KOPT-K1 (cell line): Measurements from ENCODE around the gene SLC37A2.
"Not testable (repeated sequence)": the region's sequence is repeated elsewhere in the genome, so short reads cannot be mapped to it uniquely, and the experiment has no call there.

Source experiments
- H3K27ac ChIP-seq: fragments of 200-600 bp; sonication (generic); 2 replicates; pipeline ENCODE4 v1.5.1; 2016; ENCODE audit warnings: antibody characterized with exemption, mild to moderate bottlenecking, low read depth, low read length; ENCODE audit not compliant: poor library complexity, severe bottlenecking
- H3K36me3 ChIP-seq: fragments of 200-600 bp; sonication (generic); 2 replicates; pipeline ENCODE4 v1.5.1; 2017; ENCODE audit warnings: antibody characterized with exemption, mild to moderate bottlenecking, low read length, moderate library complexity; ENCODE audit not compliant: insufficient read depth
- H3K9me3 ChIP-seq: fragments of 200-600 bp; sonication (generic); 2 replicates; pipeline ENCODE4 v1.5.1; 2017; ENCODE audit warnings: antibody characterized with exemption, low read length, mild to moderate bottlenecking; ENCODE audit not compliant: insufficient read depth, poor library complexity, severe bottlenecking

Gene SLC37A2

DNA sequence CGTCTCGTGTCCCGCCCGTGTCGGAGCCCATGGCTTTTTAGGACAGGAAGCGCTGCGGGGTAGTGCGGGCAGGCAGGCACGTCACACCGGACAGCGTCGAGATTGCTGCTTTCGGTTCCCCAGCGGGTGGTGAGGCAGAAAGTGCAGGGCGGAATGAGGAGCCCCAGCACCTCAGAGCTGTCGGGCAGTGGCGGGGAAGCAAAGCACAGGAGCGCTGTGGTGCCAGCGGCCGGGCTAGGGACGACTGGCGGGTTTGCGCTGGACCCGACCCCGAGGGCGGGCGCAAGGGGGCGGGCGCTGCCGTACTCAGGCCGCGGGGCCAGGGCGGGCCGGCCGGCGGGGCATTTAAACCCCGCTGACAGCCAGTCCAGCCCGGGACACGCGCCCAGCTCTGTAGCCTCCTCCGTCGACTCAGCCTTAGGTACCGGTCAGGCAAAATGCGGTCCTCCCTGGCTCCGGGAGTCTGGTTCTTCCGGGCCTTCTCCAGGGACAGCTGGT, at the start of gene SLC37A2:
SLC37A2 (plus strand) TSS at position 375 of the 498 bp plus-strand sequence; CDS start at position 438, 63 bp downstream.
- Histone ChIP-seq H3K9me3 (no peaks in the 10 kb centered on the region), H3K27ac (no peak within 1 kb of the TSS), H3K36me3 (no peaks in the 10 kb centered on the region)

GRCh38 chr11:125016413-125016812, 46.7 kb upstream of the SLC37A2 start:
- H3K27ac ChIP-seq: no peak overlapping the region
- peaks cover 12% of the 10 kb centered on the region for H3K36me3 ChIP-seq
- H3K9me3 ChIP-seq: peaks cover 13% of the 10 kb centered on the region

DNA sequence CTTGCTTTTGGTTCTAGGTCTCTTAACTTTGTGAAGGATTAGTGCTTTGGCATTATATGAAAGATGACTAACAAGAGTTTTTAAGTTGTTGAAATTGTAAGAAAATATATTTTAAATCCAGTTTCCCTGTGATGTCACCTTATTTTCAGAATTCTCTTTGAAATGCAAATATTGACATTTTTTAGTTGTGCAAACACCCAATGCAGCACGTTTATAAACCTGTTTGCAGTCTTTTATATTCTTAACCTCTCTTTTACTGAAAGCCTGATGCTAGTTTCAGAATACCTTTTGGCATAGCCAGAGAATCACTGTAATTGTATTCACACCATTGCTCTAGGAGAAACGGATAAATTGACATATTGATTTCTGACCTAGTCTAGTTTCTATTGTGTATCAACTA, 42.8 kb upstream of the SLC37A2 start:
- Histone ChIP-seq H3K36me3 (no peaks in the 10 kb centered on the region; the same call in 1 of the 2 replicates), H3K27ac (no peak overlapping the region), H3K9me3 (no peaks in the 10 kb centered on the region)

- H3K27ac ChIP-seq: no peak overlapping the region
- no peaks in the 10 kb centered on the region for H3K9me3 ChIP-seq
- no peaks in the 10 kb centered on the region for H3K36me3 ChIP-seq
Observed at GRCh38 chr11:125022551-125022950, 40.6 kb upstream of the SLC37A2 start.

GRCh38 chr11:125025968-125026367, 37.1 kb upstream of the SLC37A2 start:
- Histone ChIP-seq H3K9me3 (no peaks in the 10 kb centered on the region), H3K36me3 (peaks cover 6% of the 10 kb centered on the region; the same call in 1 of the 2 replicates), H3K27ac (no peak overlapping the region)

DNA sequence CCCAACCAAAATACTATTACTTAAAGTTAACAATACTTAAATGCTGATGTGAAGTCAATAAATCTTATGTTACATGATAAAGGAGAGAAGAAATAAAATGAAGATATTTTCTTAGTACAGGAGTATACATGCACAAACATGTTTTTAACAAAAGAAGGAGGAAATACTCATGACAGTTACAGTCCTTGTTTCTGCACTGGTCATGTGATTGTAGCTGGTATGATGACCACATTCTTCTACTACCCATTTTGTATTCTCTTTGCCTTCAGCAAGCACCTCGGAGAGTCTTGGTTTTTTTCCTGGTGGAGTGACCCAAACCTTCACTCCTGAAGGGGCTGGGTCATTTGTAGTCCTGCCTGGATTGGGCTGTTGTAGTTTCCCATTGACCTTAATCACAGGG, 33.7 kb upstream of the SLC37A2 start:
- H3K9me3 ChIP-seq: peaks cover 12% of the 10 kb centered on the region
- not testable (repeated sequence) for H3K27ac ChIP-seq, H3K36me3 ChIP-seq

DNA sequence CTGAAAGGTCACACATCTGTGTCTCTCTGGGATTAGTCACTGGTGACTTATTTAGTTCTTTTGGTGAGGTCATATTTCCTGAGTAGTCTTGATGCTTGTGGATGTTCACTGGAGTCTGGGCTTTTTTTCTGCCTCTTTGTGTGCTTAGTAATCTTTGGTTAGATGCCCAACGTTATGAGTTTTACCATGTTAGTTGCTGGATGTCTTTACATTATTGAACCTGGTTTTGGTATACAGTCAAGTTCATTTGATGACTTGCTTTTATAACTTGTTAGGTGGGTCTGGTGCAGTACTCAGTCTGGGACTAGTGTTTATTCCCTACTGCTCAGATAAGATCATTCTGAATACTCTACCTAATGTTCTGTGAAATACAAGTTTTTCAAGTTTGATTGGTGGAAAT, 26.2 kb upstream of the SLC37A2 start:
- Histone ChIP-seq H3K27ac (no peak overlapping the region), H3K36me3 (peaks cover 6% of the 10 kb centered on the region; the same call in 1 of the 2 replicates), H3K9me3 (peaks cover 14% of the 10 kb centered on the region)

GRCh38 chr11:125049164-125049792, 13.8 kb upstream of the SLC37A2 start:
- Histone ChIP-seq H3K36me3 (no peaks in the 10 kb centered on the region), H3K27ac (no peak overlapping the region), H3K9me3 (peaks cover 8% of the 10 kb centered on the region)

GRCh38 chr11:125052047-125052446, 11.1 kb upstream of the SLC37A2 start:
- Histone ChIP-seq H3K36me3 (no peaks in the 10 kb centered on the region), H3K9me3 (no peaks in the 10 kb centered on the region), H3K27ac (no peak overlapping the region)

GRCh38 chr11:125053167-125053566, 9.9 kb upstream of the SLC37A2 start:
- no peaks in the 10 kb centered on the region for H3K36me3 ChIP-seq
- H3K9me3 ChIP-seq: no peaks in the 10 kb centered on the region
- H3K27ac ChIP-seq: no peak overlapping the region

DNA sequence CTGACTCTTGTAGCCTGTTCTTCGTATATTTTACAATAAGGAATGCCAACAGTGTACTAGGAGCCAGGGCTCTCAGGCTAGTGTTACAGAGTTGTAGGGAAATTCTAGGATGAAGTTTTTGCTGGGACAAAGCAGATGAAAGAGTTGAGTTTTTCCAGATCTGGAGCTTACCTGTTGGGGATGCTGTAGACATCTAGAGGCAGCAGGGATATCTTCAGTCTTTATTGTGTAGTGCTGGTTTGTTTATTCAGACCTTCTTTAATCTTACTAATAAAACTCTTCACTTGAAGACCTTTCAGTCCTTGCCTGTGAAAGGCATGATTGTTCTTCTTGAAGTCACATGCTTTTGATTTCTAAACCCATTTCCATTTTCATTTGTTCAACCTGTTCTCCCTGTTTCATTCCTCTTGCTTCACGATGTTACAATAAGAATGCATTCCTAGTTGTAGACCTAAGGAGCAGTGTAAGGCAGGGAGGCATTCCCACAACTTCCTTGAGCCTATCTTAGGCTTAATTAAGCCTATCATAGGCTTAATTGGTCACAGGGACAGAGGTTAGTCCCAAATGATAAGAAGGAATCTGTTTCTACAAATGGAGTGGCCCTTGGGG, 7.9 kb upstream of the SLC37A2 start:
- Histone ChIP-seq H3K9me3 (no peaks in the 10 kb centered on the region), H3K36me3 (no peaks in the 10 kb centered on the region), H3K27ac (no peak overlapping the region)

GRCh38 chr11:125056111-125056510, 7.0 kb upstream of the SLC37A2 start:
- H3K36me3 ChIP-seq, H3K27ac ChIP-seq, H3K9me3 ChIP-seq: not testable (repeated sequence)

DNA sequence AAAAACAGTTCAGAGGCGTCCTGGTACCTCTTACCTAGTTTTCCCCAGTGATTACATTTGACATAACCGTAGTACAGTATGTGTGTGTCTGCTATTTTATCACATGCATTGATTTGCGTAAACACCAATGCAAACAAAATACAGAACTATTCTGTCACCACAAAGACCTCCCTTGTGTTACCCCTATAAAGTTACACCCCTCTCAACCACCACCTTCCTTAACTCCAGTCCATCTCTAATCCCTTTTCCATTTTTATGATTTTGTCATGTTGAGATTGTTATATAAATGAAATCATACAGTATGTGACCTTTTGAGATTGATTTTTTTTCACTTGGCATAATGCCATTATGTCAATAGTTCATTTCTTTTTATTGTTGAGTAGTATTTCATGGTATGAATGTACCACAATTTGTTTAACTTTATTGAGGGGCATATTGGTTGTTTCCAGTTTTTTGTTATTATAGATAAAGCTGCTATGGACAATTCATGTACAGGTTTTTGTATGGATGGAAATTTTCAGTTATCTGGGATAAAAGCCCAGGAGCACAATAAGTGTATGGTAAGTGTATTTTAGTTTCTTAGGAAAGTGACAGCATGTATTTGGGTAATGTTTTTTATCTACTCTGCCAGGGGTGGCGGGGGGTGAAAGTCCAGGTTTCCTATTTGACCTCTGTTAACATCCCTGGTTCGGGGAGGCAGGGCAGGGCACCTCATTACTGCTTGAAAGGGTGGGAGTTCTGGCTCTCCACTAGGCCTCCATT, 6.0 kb upstream of the SLC37A2 start:
- H3K36me3 ChIP-seq: no peaks in the 10 kb centered on the region

GRCh38 chr11:125057693-125058016, 5.5 kb upstream of the SLC37A2 start:
- Histone ChIP-seq H3K36me3 (no peaks in the 10 kb centered on the region), H3K27ac (no peak overlapping the region), H3K9me3 (no peaks in the 10 kb centered on the region)

More for the DNA sequence above, 6.0 kb upstream of the SLC37A2 start:
- Histone ChIP-seq H3K27ac (no peak overlapping the region), H3K9me3 (no peaks in the 10 kb centered on the region)

DNA sequence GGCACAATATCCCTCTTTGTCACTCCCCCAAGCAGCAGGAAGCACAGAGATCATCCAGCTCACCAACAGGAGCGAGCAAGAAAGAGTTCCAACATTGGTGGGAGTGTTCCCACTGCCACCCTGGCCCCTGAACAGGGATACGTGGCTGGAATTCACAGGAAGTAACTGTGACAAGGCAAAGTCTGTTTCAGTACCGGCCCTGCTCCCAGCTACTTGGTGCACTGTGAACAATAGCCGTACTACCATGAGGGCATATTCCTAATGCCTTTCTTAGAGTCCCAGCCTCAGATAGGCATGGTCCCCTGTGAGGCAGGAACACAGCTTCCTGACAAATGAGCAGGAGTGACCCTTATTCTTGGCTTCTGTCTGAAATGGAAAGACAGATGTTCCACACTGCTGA, 1.8 kb upstream of the SLC37A2 start:
- Histone ChIP-seq H3K36me3 (no peaks in the 10 kb centered on the region), H3K9me3 (no peaks in the 10 kb centered on the region), H3K27ac (no peak overlapping the region)
